NCI-H1436 (cell line): ENCODE results near the gene GSTO2.

Experiments
- DNase-seq: peaks from one replicate; lab custom pipeline; 2025; lab: John Stamatoyannopoulos, UW

Gene GSTO2

GRCh38 chr10:104253606-104254410 is 15.2 kb upstream of the GSTO2 start:
- DNase-seq: no peak

GRCh38 chr10:104254493-104255310 is 14.3 kb upstream of the GSTO2 start, which contains the start of gene GSTO1:
Gene GSTO1 (plus strand): TSS chr10:104254892. CDS start chr10:104254929, 37 bp downstream.
- peak; percentile 30 for DNase-seq

DNA sequence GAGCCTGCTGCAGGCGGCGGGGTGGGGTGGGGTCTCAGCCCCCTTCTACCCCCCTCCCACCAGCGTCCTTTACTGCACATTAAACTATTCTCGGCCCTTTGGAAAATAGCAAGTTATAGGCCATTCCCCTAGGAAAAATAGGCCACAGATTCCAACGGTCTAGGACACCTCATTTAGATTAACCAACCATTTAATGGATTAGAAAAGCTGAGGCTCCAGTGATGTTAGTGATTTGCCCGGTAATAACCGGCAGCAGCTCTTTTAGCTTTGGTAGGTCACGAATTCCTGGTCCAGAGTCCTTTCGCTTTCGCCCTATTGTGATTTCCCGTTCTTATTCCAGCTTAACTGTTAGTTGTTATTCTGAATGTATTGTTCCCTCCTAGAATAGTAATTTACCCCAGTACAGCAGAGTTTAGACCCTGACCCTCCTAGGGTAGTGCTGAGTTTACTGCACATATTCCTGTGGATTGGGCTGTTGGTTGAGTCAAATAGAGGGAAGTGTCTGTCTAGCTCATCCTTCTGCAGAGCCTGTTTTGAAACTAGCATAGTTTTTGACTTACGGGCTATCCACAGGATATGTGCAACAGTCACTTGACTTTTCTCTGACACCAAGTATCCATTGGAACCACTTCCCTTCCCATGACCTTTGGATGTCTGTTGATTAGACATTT is 13.5 kb upstream of the GSTO2 start:
- no peak for DNase-seq

GRCh38 chr10:104256335-104256961 is 12.5 kb upstream of the GSTO2 start:
- no peak for DNase-seq

- DNase-seq: no peak
Measured at GRCh38 chr10:104257235-104257634, 11.7 kb upstream of the GSTO2 start.

DNA sequence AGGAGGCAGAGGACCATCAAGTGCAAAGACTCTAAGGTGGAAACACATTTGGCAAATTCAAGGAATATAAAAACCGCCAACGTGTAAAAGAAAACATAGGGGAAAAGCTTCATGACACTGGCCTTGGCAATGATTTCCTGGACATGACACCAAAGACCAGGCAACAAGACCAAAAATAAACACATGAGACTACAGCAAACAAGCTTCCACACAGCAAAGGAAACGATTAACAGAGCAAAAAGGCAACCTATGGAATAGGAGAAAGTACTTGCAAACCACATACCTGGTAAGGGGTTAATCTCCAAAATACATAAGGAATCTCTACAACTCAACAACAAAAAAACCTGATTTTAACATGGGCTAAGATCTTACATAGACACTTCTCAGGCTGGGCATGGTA is 10.8 kb upstream of the GSTO2 start:
- DNase-seq: no peak

DNA sequence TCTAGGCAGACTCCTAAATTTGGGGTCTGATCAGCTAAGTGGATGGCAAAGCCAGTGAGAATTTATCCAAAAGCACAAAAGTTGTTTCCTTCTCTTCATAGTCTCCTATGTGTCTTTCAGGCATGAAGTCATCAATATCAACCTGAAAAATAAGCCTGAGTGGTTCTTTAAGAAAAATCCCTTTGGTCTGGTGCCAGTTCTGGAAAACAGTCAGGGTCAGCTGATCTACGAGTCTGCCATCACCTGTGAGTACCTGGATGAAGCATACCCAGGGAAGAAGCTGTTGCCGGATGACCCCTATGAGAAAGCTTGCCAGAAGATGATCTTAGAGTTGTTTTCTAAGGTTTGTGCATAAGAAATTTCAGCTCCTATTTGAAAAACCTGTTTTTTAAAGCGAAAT is 9.5 kb upstream of the GSTO2 start:
- no peak for DNase-seq

- DNase-seq: no peak
Measured at GRCh38 chr10:104259999-104260774, 8.8 kb upstream of the GSTO2 start.

DNA sequence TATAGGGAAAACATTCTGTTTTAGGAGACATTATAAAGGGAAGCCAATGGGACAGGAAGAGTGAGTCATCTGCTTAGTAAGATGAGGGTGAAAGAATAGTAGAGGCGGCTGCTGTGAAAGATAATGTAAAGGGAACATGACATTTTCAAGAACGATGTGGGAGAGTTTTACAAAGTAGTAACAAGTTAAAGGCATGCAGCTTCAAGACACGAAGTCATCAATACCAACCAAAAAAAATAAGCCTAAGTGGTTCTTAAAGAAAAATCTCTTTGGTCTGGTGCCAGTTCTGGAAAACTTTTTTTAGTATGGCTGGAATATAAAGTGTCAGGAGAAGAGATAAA is 8.2 kb upstream of the GSTO2 start:
- DNase-seq: no peak

GRCh38 chr10:104262055-104262454 is 6.9 kb upstream of the GSTO2 start:
- DNase-seq: no peak

DNA sequence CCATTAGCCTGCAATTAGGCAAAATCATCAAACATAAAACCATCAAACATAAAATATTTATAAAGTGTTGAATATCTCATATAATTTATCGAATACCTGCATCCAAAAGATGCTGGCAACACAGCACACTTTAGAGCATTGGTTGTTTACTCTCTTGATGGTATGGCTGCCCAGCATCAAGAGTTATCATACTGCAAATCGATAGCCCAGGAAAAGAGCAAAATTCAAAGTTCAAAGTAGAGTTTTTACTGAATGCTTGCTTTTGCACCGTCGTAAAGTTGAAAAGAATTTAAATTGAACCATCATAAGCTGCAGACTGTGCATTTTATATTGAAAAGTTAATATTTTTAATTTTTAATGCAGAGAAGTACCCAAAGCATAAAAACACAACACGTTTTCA is 4.2 kb upstream of the GSTO2 start:
- DNase-seq: no peak

GRCh38 chr10:104267721-104268404 is 1.1 kb upstream of the GSTO2 start:
- DNase-seq: no peak

DNA sequence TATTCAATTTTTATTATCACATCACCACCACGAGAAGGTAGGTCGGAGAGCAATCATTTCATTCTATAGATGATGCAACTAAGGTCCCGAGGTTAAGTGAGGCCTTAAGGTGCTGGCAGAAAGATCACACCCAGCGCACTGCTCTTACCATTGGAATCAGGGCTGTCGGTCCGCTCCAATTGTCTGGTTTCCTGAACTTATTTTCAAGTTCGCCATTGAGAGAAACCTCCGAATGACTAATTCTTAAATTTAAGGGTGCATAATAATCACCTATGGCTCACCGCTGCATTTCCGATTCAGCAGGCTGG is 625 bp upstream of the GSTO2 start:
- DNase-seq: no peak

DNA sequence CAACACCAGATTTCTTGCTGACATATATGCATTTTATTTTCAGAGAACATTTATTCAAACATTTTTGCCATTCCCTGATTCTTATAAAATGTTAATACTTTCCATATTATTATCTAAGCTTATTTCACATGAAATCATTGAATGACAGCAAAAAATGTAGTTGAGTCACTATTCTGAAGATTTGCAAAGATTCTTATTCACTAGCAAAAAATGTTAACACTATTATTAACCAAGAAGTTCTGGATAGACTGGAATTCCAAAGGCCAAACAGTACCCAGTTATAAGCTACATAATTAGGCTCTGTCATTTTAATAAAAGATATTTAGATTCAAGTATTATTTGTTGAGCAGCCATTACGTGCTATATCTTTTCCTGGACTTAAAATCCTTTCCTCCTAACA is 4.3 kb downstream of the GSTO2 start:
- no peak for DNase-seq

DNA sequence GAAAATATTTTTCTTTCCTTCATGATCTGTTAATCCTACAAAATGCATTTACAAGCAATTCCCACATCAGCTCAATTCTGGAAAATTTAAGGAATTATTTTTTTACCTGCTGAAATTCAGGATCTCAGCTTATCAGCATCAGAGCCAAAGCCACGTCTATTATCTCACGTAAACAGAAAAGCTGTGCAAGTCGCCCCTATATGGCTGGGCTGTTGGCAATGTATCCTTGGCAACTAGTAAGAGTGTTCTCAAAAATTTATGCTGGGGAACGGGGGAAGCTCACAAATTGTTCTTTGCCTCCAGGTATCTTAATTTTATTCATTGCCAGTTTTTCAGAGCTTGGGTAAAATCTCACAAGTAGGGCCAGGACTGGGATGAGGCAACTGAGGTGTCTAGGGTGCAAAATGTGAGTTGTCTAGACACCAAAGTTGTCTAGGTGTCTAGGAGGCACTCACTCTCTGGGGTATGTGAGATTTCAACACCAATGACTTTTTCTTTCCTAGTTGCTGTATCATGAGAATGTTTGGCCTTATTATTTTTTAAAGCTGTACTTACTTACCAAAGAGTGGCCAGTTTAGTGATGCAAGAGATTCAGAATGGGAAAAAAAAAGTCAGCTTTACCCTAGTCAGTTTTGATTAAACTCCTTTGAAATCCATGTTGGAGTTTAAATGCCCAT is 5.1 kb downstream of the GSTO2 start:
- no peak for DNase-seq

- DNase-seq: peak; percentile 52
Measured at GRCh38 chr10:104274762-104275721, 6.1 kb downstream of the GSTO2 start.

DNA sequence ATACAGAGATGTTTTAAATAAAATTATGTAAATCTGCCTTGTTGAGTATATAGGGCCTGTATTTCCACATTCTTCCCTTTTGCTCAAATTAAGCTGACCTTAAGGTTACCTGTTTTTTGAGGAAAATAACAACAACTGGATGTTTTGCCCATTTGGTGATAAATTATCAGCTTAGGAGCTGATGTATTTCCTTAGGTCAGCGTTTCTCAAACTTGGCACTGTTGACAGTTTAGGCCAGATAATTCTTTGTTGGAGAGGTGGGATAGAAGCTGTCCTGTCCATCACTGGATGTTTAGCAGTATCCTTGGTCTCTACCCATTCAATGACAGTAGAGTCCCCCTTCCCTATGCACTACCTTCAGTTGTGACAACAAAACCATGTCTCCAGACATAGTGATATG is 7.2 kb downstream of the GSTO2 start:
- no peak for DNase-seq

DNA sequence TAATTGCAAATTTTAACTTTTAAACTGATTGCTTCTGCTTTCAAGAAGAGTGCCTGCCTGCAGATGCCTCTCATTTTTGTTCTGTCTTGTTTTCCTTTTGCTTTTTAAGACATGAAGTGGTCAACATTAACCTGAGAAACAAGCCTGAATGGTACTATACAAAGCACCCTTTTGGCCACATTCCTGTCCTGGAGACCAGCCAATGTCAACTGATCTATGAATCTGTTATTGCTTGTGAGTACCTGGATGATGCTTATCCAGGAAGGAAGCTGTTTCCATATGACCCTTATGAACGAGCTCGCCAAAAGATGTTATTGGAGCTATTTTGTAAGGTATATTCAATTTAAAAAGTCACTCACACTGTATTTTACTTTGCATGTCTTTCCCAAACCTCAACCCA is 8.8 kb downstream of the GSTO2 start:
- DNase-seq: no peak

DNA sequence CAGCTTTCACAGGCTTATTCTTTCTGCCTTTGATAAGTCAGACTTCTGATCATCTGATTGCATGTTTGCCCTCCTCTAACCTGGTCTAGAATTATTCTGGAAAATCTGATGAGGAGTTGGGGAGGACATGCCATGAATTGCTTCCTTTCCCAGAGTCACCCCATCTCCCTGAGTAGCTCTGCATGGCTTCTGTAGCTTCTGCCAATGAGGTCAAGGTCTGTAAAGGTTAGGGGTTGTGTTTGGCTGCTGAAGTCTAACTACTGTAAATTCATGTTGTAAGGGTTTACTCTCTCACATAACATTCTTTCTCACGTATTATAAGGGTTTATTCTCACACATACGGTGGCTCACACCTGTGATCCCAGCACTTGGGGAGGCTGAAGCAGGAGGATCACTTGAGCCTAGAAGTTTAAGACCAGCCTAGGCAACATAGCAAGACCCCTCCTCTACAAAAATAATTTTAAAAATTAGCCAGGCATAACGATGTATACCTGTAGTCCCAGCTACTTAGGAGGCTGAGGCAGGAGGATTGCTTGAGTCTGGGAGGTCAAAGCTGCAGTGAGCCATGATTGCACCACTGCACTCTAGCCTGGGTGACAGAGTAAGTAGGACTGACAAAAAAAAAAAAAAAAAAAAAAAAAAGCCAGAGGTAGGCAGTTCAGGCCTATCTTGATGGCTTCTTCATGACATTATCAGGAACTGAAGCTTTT is 10.7 kb downstream of the GSTO2 start:
- no peak for DNase-seq
